ENCODE data around the gene ARHGEF9.
A peak's percentile ranks its signal among the peaks of the same experiment; 100 is the strongest.
"Not testable (repeated sequence)": the region's sequence is repeated elsewhere in the genome, so short reads cannot be mapped to it uniquely, and the experiment has no call there.

The ARHGEF9 gene

DNA sequence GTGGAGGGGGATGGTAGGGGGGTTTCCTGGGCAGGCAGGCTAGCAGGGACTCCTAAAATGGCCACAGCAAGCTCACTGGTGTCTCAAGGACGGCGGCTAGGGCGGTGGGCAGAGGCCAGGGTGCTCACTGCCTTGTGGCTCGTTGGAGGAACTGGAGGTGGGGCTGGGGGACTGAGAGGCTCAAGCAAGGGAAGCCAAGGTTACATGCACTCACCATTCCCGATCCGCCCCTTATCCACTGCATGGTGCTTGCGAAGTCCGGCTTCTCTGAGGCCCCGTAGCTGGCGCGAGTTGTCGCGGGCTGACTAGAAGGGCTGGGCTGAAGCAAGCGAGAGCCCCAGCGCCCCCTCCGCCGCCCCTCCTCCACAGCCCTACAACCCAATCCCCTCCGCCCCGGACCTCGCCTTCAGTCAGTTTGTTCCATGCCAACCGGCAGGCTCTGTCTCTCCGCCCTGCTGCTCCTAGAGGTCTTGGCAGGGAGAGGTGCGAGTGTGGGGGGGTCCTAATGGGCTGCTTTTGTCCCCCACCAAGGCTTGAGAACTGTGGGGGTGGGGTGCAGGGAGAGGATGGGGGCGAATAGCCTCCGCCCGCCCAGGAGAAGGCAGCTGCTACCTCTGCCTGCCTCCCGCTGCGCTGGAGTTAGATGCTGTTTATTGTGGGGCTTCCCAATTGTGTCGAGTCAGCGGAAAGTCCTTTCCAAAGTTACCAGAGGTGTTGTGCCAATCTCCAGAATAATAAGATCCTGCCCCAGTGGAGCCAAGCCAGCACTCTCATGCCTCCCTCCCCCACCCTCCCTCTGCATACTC, at the start of gene ARHGEF9:
Gene ARHGEF9, minus strand, starts transcription at position 313 of the 806 bp plus-strand sequence. Its CDS starts 69 bp downstream, at position 244.
- no peak for DNase-seq

DNA sequence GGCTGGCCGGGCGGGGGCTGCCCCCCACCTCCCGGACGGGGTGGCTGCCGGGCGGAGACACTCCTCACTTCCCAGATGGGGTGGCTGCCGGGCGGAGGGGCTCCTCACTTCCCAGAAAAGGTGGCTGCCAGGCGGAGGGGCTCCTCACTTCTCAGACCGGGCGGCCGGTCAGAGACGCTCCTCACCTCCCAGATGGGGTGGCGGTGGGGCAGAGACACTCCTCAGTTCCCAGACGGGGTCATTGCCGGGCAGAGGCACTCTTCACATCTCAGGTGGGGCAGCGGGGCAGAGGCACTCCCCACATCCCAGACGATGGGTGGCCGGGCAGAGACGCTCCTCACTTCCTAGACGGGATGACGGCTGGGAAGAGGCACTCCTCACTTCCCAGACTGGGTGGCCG, 40.4 kb upstream of the ARHGEF9 start:
- not testable (repeated sequence) for DNase-seq

DNA sequence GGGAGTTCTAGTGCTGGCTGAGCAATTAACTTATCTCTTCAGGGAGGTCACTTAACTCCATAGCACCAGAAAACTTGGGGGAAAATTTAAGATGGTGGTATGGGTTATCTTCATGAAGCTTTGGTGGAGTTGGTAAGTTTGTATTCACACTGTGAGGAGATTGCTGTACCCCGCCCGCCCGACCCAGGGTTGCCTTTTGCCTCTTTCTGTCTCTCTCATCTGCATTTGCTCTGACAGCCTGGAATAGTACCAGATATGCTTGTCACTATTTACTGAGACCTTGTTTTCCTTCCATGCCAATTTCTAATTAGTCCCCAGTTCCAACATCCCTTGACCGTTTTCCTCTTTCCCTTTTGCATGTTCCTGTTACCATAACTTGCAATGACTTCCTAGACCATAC, 33.1 kb upstream of the ARHGEF9 start:
- DNase-seq, result no peak

DNA sequence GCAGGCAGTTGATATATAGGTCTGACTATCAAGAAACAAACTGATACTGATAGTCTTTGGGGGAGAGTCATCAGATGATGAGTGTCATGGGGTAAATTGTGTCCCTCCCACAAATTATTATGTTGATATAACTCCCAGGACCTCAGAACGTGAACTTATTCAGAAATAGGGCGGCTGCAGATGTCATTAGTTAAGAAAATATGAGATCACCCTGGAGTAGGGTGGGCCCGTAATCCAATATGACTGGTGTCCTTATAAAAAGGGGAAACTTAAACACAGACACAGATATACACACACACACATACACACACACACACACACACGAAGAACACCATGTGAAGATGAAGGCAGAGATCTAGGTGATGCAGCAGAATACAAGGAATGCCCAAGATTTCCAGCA, 32.7 kb upstream of the ARHGEF9 start:
- no peak for DNase-seq

DNA sequence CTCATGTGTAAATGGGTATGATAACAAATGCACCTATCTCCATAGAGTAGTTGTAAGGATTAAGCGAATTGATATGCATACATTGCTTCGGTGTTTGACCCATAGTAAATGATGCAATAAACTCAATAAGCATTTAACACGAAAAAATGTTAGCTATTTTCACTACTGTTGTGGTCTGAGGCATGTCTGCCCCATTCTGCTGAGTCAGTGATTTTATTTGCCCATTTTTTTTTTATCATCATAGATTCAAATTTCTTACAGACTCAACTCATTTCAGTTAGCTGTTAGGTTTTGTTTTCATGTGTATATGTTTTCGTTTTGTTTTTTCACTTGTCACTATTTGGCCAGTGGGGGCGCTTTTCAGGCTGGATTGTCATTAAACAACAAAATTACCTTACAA, 27.8 kb upstream of the ARHGEF9 start:
- DNase-seq, result no peak

DNA sequence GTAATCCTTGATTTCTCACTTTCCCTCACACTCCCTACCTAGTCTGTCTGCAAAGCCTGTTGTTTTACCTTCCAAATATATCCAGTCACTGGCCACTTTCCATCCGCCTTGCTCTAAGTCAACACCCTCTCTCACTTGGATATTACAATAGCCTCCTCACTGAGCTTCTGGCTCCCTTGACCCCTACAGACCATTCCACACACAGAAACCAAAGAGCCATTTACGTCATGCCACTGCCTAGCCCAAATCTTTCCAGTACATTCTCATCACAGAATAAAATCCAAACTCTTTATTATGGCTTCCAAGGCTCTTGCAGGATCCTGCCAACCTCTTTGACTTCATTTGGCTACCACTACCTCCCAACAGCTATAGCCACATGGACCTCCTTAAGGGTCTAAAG, 25.7 kb upstream of the ARHGEF9 start:
- no peak for DNase-seq

DNA sequence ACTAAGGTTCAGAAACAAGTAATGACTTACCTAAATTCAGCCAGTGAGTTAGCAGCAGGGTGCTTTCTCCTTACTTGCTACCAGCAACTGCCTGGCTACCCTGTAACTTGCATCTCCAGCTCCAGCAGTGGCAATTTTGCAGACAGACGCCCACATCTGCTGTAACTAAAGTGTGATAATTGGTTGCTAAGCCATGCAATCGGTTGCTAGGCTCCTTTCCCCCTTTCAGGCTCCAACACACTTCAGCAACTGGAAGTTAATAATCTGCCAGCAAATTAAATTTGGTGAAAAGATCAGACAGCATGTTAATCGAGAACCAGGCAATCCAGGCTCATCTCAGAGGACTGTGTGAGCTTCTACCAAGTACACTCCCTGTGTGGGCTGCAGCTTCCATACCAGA, 24.2 kb upstream of the ARHGEF9 start:
- DNase-seq, result no peak

DNA sequence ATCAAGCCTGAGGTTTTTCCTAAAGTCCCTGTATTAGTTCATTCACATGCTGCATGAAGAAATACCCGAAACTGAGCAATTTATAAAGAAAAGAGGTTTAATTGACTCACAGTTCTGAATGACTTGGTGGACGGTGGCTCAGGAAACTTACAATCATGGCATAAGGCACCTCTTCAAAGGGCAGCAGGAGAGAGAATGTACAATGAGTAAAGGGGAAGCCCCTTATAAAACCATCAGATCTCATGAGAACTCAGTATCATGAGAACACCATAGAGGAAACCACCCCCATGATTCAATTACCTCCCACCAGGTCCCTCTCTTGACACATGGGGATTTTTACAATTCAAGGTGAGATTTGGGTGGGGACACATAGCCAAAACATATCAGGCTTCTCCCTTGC, 10.4 kb upstream of the ARHGEF9 start:
- not testable (repeated sequence) for DNase-seq

DNA sequence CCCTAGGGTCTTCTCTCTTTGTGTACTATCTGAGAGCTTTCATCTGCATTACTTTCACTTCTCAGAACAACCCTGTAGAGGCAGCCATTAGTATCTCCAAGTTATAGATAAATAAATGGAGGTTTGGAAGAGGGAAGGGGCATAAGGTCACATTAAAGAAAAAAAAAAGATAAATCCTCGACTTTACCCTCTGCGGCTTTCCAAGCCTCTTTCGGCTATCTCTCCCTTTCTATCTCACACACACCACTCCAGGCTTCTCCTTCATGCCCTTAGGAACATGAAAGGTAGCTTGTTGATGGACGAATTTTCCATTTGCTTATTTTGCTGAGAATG, 660 bp upstream of the ARHGEF9 start:
- no peak for DNase-seq

DNA sequence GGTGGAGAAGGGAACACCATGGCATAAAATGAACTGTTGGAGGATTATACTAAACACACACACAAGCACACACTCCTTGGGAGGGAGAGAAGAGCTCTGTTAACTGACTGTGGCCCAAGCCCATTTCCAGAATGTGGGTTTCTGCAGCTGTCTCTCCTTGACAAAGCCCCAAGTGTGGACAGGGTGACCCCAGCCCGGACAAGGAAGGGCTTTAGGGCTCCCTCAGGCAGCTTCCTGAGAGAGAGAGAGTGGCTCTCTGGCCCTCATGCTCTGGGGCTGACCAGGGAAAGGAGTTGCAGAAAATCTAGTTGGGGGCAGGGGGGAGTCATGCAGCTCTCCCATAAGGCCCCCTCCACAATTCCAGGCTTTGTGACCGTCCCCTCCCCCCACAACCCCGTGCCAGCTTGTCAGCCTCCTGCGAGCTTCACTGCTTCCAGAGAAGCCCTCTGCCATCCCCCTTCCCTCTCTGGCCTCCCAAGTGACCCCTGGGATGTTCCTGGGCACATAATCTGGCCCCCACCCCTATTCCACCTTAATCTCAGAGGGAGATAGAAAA, 590 bp downstream of the ARHGEF9 start:
- no peak for DNase-seq

DNA sequence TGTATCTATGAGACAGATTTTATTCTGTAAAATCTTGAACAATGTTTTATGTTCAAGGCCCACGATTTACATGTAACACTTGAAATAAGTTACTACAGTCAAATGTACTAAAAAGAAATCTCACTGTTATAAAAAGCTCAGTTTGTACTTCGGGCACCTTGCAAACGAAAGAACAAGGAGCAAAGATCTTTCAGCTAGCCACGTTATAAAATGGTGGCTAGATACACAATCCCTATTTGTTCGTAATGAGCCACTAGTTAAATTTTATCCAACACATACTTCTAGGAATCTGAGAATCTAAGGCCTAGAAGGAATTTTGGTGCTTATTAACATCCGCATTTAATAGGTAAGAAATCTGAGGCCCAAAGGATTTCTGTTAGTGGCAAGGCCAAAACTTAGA, 2.5 kb downstream of the ARHGEF9 start:
- no peak for DNase-seq

DNA sequence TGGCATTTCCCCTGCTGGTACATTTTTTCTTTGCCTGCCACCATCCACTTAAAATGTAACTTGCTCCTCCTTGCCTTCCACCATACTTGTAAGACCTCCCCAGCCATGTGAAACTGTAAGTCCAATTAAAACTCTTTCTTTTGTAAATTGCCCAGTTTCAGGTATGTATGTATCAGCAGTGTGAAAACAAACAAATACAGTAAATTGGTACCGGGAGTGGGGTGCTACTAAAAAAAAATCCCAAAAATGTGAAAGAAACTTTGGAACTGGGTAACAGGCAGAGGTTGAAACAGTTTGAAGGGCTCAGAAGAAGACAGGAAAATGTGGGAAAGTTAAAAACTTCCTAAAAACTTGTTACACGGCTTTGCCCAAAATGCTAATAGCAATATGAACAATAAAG, 16.3 kb downstream of the ARHGEF9 start:
- DNase-seq, result no peak

DNA sequence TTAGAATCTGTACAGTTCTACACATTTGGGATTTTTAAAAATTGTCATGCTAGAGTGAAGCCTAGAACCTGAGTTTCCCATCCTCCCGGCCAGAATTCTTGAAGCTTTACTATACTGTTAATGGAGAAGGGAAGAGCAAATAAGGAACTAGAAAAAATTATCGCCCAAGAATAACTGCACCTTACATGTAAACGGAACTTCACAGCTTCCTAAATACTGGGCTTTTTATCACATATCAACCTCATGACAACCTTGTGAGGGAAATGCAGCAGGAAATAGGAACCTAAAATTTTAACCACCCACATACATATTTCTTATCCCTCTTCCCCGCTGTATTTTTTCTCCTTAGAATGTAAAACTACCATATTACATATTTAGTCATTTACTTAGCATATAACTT, 19.3 kb downstream of the ARHGEF9 start:
- no peak for DNase-seq

DNA sequence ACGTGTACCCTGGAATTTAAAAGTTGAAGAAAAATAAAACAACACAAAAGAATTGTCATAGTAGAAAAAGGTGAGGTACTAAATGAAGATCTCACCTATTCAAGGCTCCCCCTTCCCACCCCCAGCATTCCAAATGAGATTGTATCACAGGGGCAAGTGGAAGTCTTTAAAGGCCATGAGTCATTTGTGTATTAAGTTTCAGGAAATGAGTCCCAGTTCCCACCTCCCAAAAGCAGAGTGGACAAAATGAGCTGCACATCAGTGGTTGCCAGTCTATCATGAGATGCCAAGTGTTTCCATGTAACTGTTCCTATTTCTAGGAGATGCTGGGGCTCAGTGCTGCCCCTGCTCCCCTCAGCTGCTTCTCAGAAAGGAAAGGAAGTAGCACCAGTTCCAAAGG, 20.1 kb downstream of the ARHGEF9 start:
- no peak for DNase-seq

DNA sequence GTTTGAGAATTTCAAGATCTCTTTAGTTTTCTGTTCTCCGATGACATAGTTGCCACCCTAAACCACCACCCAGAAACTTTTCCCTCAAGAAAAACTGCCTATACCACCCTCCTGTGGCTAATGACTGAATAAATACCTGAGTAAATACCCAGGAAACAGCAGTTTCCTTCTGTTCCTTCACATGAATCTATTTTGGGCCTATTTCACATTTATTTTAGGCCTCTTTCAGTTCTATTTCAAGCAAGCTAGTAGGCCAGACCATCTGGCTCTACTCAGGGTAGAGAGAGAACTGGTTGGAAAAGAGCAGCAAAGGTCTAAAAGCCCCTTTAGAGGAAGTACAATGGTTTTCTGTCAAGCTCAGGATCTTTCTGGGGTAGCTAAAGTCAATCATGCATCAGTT, 23.4 kb downstream of the ARHGEF9 start:
- no peak for DNase-seq

DNA sequence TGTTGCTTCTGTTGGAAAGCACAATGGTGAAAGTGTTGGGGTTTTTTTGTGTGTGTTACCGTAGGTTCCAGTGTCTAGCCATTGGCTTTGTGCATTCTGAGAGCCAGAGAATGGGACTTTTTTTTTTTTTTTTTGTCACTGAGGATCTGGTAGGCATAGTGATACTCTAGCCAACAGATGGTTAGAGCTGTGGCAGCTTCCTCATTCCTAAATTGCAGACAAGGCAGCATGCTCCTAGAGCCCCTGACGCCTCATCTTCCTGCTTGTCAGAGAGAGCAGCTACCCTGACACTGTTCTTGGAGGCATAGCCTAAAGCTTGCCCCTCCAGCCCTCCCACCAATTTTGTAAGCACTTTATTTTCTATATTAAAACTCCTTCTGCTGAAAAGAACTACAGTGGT, 27.0 kb downstream of the ARHGEF9 start:
- DNase-seq, result no peak

DNA sequence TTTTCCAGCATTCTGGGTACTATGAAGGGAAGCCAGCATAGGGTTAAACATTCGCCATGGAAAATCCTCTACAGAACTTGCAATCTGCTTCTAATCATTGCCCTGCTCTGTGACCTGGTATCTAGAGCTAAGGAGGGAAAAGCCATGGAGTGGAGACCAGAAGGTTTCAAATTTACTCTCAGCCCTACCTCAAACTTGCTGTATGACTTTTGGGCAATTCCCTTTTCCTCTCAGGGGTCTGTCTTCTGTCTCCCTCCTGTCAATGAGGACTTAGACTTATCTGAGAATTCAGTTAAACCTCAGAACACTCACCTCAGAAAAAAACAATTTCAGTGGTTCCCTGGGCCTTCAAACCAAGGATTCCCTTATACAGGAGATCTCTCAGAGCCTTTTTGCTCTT, 29.1 kb downstream of the ARHGEF9 start:
- DNase-seq, result no peak

DNA sequence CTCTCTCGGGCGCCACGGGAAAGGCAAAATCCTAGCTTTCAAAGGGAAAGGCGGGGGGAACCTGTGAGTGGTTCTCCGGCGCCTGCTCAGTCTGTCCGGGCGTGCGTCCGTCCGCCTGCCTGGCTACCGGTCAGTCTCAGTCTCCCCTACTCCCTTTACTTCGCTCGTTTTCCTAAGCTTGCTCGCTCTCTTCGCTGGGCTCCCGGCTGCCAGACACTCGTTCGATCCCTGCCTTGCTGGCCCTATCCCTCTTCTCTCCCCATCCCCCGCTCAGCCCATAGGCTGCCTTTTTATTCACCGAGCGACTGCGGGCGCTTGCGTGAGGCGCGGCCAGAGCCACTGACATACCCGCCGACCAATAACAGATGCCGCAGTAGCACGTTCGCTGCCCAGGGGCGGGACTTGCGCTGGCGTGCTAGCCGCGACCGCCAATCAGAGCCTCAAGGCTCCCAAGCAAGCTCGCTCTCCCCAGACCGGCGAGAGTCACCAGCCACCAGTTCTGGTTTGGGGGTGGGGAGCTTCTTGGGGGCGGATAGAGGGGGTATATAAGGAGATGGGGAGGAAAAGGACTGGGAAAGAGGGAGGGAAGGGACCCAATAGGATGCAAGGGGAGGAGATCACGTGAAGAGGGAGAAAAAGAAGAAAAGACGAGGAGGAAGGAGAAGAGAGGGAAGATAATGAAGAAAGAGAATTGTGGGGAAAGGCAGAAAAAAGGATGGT, 30.0 kb downstream of the ARHGEF9 start:
- peak; percentile 86 for DNase-seq

DNA sequence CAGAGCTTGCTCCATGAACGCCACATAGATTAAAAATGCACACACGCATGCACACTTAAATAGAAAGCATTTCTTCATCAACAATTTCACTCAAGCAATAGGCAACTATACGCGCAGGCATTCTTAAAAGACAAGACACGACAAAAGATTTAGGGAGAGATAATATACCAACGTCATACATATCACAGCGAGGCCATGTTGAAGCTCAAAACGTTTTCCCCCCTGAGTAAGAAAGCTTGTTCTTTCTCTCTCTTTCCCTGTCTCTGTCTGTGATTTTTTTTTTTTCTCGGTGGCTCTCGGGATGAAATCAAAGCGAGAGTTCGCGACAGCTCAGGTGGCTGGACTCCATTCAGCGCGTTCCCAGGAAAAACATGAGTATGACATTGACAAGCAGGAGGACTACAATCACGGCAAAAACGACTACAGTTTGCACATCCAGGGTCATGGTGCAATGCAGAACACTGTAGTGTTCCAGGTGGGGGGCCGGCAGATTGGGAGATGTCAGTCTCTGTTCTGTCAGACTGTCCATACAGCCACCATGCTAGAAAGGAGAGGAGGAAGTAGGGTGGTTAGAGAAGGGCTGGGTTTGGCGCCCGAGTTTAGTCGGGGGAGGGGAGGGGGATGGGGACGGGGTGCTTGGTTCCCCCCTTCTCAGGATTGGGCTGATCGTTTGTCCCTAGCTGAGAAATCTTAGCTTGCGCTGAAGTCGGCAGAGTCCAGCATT, 30.7 kb downstream of the ARHGEF9 start:
- peak; percentile 10 for DNase-seq

DNA sequence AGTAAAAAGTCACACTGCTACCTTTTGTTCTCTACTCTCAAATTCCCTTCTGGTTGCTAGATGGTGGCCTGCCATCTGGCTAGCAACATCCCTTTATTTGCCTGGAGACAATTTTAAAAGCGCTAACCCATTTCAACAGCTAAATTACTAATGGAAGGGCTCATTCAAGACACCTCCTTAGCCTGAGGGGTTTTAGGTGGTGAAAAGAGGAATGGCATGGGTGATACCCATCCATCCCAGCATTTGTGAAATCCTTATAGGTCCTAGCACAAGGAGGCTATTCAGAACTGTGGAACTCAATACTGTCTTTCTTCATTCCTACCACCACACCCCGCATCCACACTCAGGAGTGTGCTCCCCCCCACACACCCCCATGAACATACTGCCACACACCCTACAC, 33.5 kb downstream of the ARHGEF9 start:
- DNase-seq, result no peak

DNA sequence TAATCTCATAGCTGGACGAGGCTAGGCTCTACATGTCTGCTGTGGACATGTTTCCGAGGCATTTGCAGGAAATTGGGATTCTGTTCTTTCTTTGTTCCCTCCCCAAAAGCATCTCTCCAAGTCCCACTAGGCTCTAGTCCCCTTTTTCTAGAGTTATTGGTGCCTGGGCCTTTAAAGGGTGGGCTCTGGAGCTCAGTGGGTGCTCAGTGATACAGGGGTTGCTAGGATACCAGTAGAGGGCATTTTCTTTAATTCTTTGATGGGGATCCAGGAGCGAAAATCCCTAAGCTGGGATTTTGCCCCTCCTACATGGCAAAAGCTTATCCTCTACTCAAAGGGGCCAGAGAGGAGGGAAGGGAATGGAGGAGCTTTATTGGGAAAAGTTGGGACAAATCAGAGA, 34.2 kb downstream of the ARHGEF9 start:
- DNase-seq, result no peak

DNA sequence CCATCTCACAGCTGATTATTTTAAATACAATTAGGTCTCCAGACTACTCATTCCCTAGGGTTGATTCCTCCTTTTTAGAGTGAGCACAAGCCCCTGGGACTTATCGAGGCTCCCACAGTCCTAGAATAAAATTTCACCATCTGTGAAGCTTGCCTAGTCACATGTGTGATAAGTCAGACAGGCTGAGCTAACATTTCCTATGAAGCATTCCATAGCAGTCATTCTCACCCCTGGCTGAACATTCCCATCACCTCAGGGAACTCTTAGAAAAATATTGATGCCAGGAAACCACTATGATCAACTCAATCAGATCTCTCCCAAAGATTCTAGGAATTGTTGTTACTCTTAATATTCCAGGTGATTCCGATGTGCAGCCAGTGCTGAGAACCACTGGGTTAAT, 37.7 kb downstream of the ARHGEF9 start:
- no peak for DNase-seq

DNA sequence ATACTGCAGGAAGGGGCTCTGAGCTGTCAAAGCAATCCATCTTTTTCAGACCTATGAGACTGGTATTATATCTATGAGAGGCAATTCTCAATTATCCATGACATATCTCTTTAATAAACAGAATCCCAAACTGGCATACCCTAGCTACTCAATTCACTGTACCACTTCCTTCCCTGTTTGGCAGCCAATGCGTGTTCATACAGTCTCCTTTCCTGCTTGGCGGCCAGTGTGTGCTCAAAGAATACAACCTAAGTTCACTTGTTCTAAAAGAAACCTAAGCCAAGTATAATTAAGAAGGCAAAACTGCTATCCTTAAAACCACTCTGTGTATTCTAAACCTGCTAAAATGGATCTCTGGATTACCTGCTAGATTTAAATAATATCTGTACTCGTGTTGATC, 38.3 kb downstream of the ARHGEF9 start:
- DNase-seq, result no peak

DNA sequence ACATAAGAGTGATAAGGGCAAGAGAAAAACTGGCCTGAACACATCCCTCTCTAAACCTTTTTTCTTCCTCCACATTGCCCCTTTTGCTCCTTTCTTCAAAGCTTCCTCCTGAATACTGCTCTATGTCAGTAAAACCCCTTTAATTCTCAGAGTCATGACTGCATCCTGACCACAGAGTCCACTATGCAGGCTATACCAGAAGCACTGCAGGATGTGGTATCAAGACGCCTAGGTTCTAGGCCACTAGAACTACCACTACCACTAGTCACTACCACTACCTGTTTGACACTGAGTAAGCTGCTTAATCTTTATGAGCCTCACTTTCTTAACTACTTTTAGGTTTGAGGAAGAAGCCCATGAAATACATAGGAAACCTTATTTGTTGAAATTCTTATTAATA, 38.7 kb downstream of the ARHGEF9 start:
- peak; percentile 9 for DNase-seq

Data from stimulated activated CD4-positive, alpha-beta T cell treated with anti-CD3 and anti-CD28 coated beads, Interleukin-4, amount 100 ng/mL, for 24 hours (primary cell).